ENCODE results near the gene HIC1.
A peak's percentile ranks its signal among the peaks of the same experiment; 100 is the strongest.

The HIC1 gene

GRCh38 chr17:2068031-2068518 is 13.2 kb downstream of the HIC1 start:
- Histone ChIP-seq H2BK5ac (ENCODE audit: low read depth, low read length, poor library complexity, severe bottlenecking) (peak overlapping the region; percentile 70), H3K9ac (ENCODE audit: low read length) (peak overlapping the region; percentile 66), H3K27ac (ENCODE audit: low read length, poor library complexity, severe bottlenecking) (peak overlapping the region; percentile 93), H3K36me3 (ENCODE audit: control insufficient read depth in 1 of 2, insufficient read depth in 2 of 2, low read depth in 1 of 2, low read length in 2 of 2) (peaks cover 49 to 60% of the 10 kb centered on the region in 2 experiments), H3K4me1 (ENCODE audit: control insufficient read depth, insufficient read depth, low read depth, low read length) (peaks cover 74% of the 10 kb centered on the region), H2BK15ac (ENCODE audit: low read depth, poor library complexity, severe bottlenecking) (peak overlapping the region; percentile 73), H2AK5ac (ENCODE audit: low read length, severe bottlenecking) (peak overlapping the region; percentile 61), H3K14ac (ENCODE audit: low read length in 2 of 2) (peak overlapping the region in 1 of 2 experiments; percentile 2), H3K18ac (ENCODE audit: low read depth in 1 of 2, low read length in 2 of 2) (peak overlapping the region; percentile 79 to 95), H2AFZ (ENCODE audit: low read depth, low read length) (no peak overlapping the region), H3K9me3 (ENCODE audit: control insufficient read depth, low read length) (no peaks in the 10 kb centered on the region), H2BK120ac (ENCODE audit: low read depth, low read length) (peak overlapping the region; percentile 75), H3K4ac (ENCODE audit: low read depth in 1 of 2, low read length in 2 of 2) (peak overlapping the region; percentile 19 to 49), H4K8ac (ENCODE audit: low read length) (peak overlapping the region; percentile 62), H3K4me2 (ENCODE audit: low read length, poor library complexity, severe bottlenecking) (no peak overlapping the region), H3K27me3 (ENCODE audit: control insufficient read depth in 1 of 2, insufficient read depth in 1 of 2, low read length in 2 of 2) (no peaks in the 10 kb centered on the region), H2BK12ac (ENCODE audit: low read length in 2 of 2) (peak overlapping the region; percentile 51 to 88), H3K4me3 (ENCODE audit: insufficient read depth in 1 of 2, low read depth in 1 of 2, low read length in 2 of 2) (no peak overlapping the region), H3K79me1 (replicated peaks; ENCODE audit: low read length, poor library complexity, severe bottlenecking) (peaks cover 19% of the 10 kb centered on the region), H3K23ac (ENCODE audit: low read length in 2 of 2) (no peak overlapping the region), H4K91ac (ENCODE audit: low read length) (peak overlapping the region; percentile 83)
- WGBS = 46% methylated on average over 6 of the region's 6 CpGs
- DNase-seq = peak; percentile 93

- peak overlapping the region; percentile 70 for H2BK5ac ChIP-seq (ENCODE audit: low read depth, low read length, poor library complexity, severe bottlenecking)
Observed at GRCh38 chr17:2068519-2069051, 13.7 kb downstream of the HIC1 start.

GRCh38 chr17:2070241-2071023 is 15.5 kb downstream of the HIC1 start:
- peaks cover 36 to 43% of the 10 kb centered on the region in 2 experiments for H3K36me3 ChIP-seq (ENCODE audit: control insufficient read depth in 1 of 2, insufficient read depth in 2 of 2, low read depth in 1 of 2, low read length in 2 of 2)
- H3K9me3 ChIP-seq (ENCODE audit: control insufficient read depth, low read length) = no peaks in the 10 kb centered on the region
- no peaks in the 10 kb centered on the region for H3K27me3 ChIP-seq (ENCODE audit: control insufficient read depth in 1 of 2, insufficient read depth in 1 of 2, low read length in 2 of 2)
- H2AK5ac ChIP-seq (ENCODE audit: low read length, severe bottlenecking) = peak overlapping the region; percentile 79
- no peak overlapping the region for H3K4me3 ChIP-seq (ENCODE audit: insufficient read depth in 1 of 2, low read depth in 1 of 2, low read length in 2 of 2)
- peak overlapping the region; percentile 12 for H2BK120ac ChIP-seq (ENCODE audit: low read depth, low read length)
- H3K4me2 ChIP-seq (ENCODE audit: low read length, poor library complexity, severe bottlenecking) = no peak overlapping the region
- H3K4ac ChIP-seq (ENCODE audit: low read depth in 1 of 2, low read length in 2 of 2) = peak overlapping the region; percentile 16 to 75
- H4K91ac ChIP-seq (ENCODE audit: low read length) = peak overlapping the region; percentile 81
- H3K79me1 ChIP-seq (replicated peaks; ENCODE audit: low read length, poor library complexity, severe bottlenecking) = peaks cover 8% of the 10 kb centered on the region
- peak overlapping the region; percentile 80 to 87 for H2BK12ac ChIP-seq (ENCODE audit: low read length in 2 of 2)
- H2BK15ac ChIP-seq (ENCODE audit: low read depth, poor library complexity, severe bottlenecking) = peak overlapping the region; percentile 45
- H3K14ac ChIP-seq (ENCODE audit: low read length in 2 of 2) = peak overlapping the region in 1 of 2 experiments; percentile 82
- peak; percentile 25 for DNase-seq
- H3K4me1 ChIP-seq (ENCODE audit: control insufficient read depth, insufficient read depth, low read depth, low read length) = peaks cover 59% of the 10 kb centered on the region
- WGBS = 94% methylated on average over 13 of the region's 13 CpGs
- H3K18ac ChIP-seq (ENCODE audit: low read depth in 1 of 2, low read length in 2 of 2) = peak overlapping the region; percentile 80 to 84
- H2BK5ac ChIP-seq (ENCODE audit: low read depth, low read length, poor library complexity, severe bottlenecking) = no peak overlapping the region
- no peak overlapping the region for H3K23ac ChIP-seq (ENCODE audit: low read length in 2 of 2)
- no peak overlapping the region for H3K9ac ChIP-seq (ENCODE audit: low read length)
- no peak overlapping the region for H2AFZ ChIP-seq (ENCODE audit: low read depth, low read length)
- peak overlapping the region; percentile 78 for H4K8ac ChIP-seq (ENCODE audit: low read length)
- H3K27ac ChIP-seq (ENCODE audit: low read length, poor library complexity, severe bottlenecking) = no peak overlapping the region

More at GRCh38 chr17:2068519-2069051, 13.7 kb downstream of the HIC1 start:
- peak overlapping the region in 1 of 2 experiments; percentile 46 for H3K23ac ChIP-seq (ENCODE audit: low read length in 2 of 2)
- H3K4me2 ChIP-seq (ENCODE audit: low read length, poor library complexity, severe bottlenecking) = no peak overlapping the region
- no peaks in the 10 kb centered on the region for H3K9me3 ChIP-seq (ENCODE audit: control insufficient read depth, low read length)
- peak overlapping the region in 1 of 2 experiments; percentile 76 for H3K14ac ChIP-seq (ENCODE audit: low read length in 2 of 2)
- peak overlapping the region; percentile 93 for H3K27ac ChIP-seq (ENCODE audit: low read length, poor library complexity, severe bottlenecking)
- H3K27me3 ChIP-seq (ENCODE audit: control insufficient read depth in 1 of 2, insufficient read depth in 1 of 2, low read length in 2 of 2) = no peaks in the 10 kb centered on the region
- H3K18ac ChIP-seq (ENCODE audit: low read depth in 1 of 2, low read length in 2 of 2) = peak overlapping the region; percentile 79 to 95
- H3K79me1 ChIP-seq (replicated peaks; ENCODE audit: low read length, poor library complexity, severe bottlenecking) = peaks cover 16% of the 10 kb centered on the region
- peak overlapping the region; percentile 0 to 88 for H2BK12ac ChIP-seq (ENCODE audit: low read length in 2 of 2)
- peak overlapping the region; percentile 66 for H3K9ac ChIP-seq (ENCODE audit: low read length)
- H3K4me1 ChIP-seq (ENCODE audit: control insufficient read depth, insufficient read depth, low read depth, low read length) = peaks cover 70% of the 10 kb centered on the region
- DNase-seq = peak; percentile 80
- peak overlapping the region; percentile 95 for H4K91ac ChIP-seq (ENCODE audit: low read length)
- no peak overlapping the region for H2AFZ ChIP-seq (ENCODE audit: low read depth, low read length)
- H3K36me3 ChIP-seq (ENCODE audit: control insufficient read depth in 1 of 2, insufficient read depth in 2 of 2, low read depth in 1 of 2, low read length in 2 of 2) = peaks cover 46 to 56% of the 10 kb centered on the region in 2 experiments
- peak overlapping the region; percentile 96 for H4K8ac ChIP-seq (ENCODE audit: low read length)
- H3K4me3 ChIP-seq (ENCODE audit: insufficient read depth in 1 of 2, low read depth in 1 of 2, low read length in 2 of 2) = no peak overlapping the region
- WGBS = 8% methylated on average over 15 of the region's 15 CpGs
- peak overlapping the region; percentile 73 for H2BK15ac ChIP-seq (ENCODE audit: low read depth, poor library complexity, severe bottlenecking)
- peak overlapping the region; percentile 75 for H2BK120ac ChIP-seq (ENCODE audit: low read depth, low read length)
- H3K4ac ChIP-seq (ENCODE audit: low read depth in 1 of 2, low read length in 2 of 2) = peak overlapping the region; percentile 75 to 92
- peak overlapping the region; percentile 74 for H2AK5ac ChIP-seq (ENCODE audit: low read length, severe bottlenecking)

- Histone ChIP-seq H3K14ac (ENCODE audit: low read length in 2 of 2) (peak overlapping the region in 1 of 2 experiments; percentile 82), H2AFZ (ENCODE audit: low read depth, low read length) (no peak overlapping the region), H4K91ac (ENCODE audit: low read length) (peak overlapping the region; percentile 45), H3K4ac (ENCODE audit: low read depth in 1 of 2, low read length in 2 of 2) (peak overlapping the region; percentile 16 to 75), H3K36me3 (ENCODE audit: control insufficient read depth in 1 of 2, insufficient read depth in 2 of 2, low read depth in 1 of 2, low read length in 2 of 2) (peaks cover 38 to 43% of the 10 kb centered on the region in 2 experiments), H2BK15ac (ENCODE audit: low read depth, poor library complexity, severe bottlenecking) (no peak overlapping the region), H2BK12ac (ENCODE audit: low read length in 2 of 2) (peak overlapping the region; percentile 34 to 87), H3K4me3 (ENCODE audit: insufficient read depth in 1 of 2, low read depth in 1 of 2, low read length in 2 of 2) (no peak overlapping the region), H3K27ac (ENCODE audit: low read length, poor library complexity, severe bottlenecking) (peak overlapping the region; percentile 68), H3K27me3 (ENCODE audit: control insufficient read depth in 1 of 2, insufficient read depth in 1 of 2, low read length in 2 of 2) (no peaks in the 10 kb centered on the region), H3K4me2 (ENCODE audit: low read length, poor library complexity, severe bottlenecking) (no peak overlapping the region), H4K8ac (ENCODE audit: low read length) (peak overlapping the region; percentile 78), H2AK5ac (ENCODE audit: low read length, severe bottlenecking) (peak overlapping the region; percentile 16), H3K18ac (ENCODE audit: low read depth in 1 of 2, low read length in 2 of 2) (peak overlapping the region; percentile 15 to 80), H3K4me1 (ENCODE audit: control insufficient read depth, insufficient read depth, low read depth, low read length) (peaks cover 59% of the 10 kb centered on the region), H2BK120ac (ENCODE audit: low read depth, low read length) (peak overlapping the region; percentile 3), H3K9ac (ENCODE audit: low read length) (no peak overlapping the region), H3K79me1 (replicated peaks; ENCODE audit: low read length, poor library complexity, severe bottlenecking) (peaks cover 10% of the 10 kb centered on the region), H2BK5ac (ENCODE audit: low read depth, low read length, poor library complexity, severe bottlenecking) (no peak overlapping the region), H3K9me3 (ENCODE audit: control insufficient read depth, low read length) (no peaks in the 10 kb centered on the region), H3K23ac (ENCODE audit: low read length in 2 of 2) (no peak overlapping the region)
- WGBS = 90% methylated on average over 6 of the region's 6 CpGs
- no peak for DNase-seq
Observed at GRCh38 chr17:2071024-2071385, 16.1 kb downstream of the HIC1 start.

Data from mesenchymal stem cell (in vitro differentiated cells and primary cell).